HG03175 (cell line): Measurements from ENCODE around the gene SLC28A3.

Experiments
- ATAC-seq: cut with Tn5 transposase; IDR thresholded peaks from one replicate; pipeline ENCODE4 v1.9.1; 2021; ENCODE audit warnings: mild to moderate bottlenecking, moderate library complexity; ENCODE audit not compliant: unreplicated experiment

Gene SLC28A3

GRCh38 chr9:84255696-84256095 is 84.9 kb downstream of the SLC28A3 start:
- no peak for ATAC-seq

- no peak for ATAC-seq
Observed at GRCh38 chr9:84254972-84255371, 85.6 kb downstream of the SLC28A3 start.

- ATAC-seq: no peak
Observed at GRCh38 chr9:84251921-84252320, 88.6 kb downstream of the SLC28A3 start.

GRCh38 chr9:84241817-84242373 is 98.7 kb downstream of the SLC28A3 start:
- no peak for ATAC-seq

GRCh38 chr9:84239343-84239742 is 101.2 kb downstream of the SLC28A3 start:
- no peak for ATAC-seq

- ATAC-seq: no peak
Observed at GRCh38 chr9:84238652-84239051, 101.9 kb downstream of the SLC28A3 start.

GRCh38 chr9:84235511-84235910 is 105.0 kb downstream of the SLC28A3 start:
- no peak for ATAC-seq

GRCh38 chr9:84230355-84231145 is 110.0 kb downstream of the SLC28A3 start:
- no peak for ATAC-seq

- ATAC-seq: no peak
Observed at GRCh38 chr9:84229191-84229590, 111.4 kb downstream of the SLC28A3 start.

GRCh38 chr9:84228130-84228720 is 112.3 kb downstream of the SLC28A3 start:
- ATAC-seq: no peak

- ATAC-seq: no peak
Observed at GRCh38 chr9:84226126-84226525, 114.4 kb downstream of the SLC28A3 start.
